Omental fat pad (tissue), 4 donors: ENCODE data around the gene SF3B2. TPM values are rescaled to one million over a fixed set of nuclear protein-coding genes. Genes with fewer than 3 reads are reported as not detected.

Source experiments
- ATAC-seq: fragments of 150-250 bp; one replicate; pipeline ENCODE4 v1.9.1; 2016; ENCODE audit warnings: mild to moderate bottlenecking, moderate library complexity; ENCODE audit not compliant: low FRiP score
- DNase-seq: peaks from one replicate; pipeline ENCODE4 v3.0.0-alpha.2; 2019; ENCODE audit warnings: low spot score
- CTCF ChIP-seq, 3 donors: fragments of 450-650 bp; IDR thresholded peaks; one replicate each; pipeline ENCODE4 v1.5.1; 2016 to 2017; ENCODE audit warnings: antibody characterized with exemption in 3 of 3, mild to moderate bottlenecking in 3 of 3, moderate library complexity in 2 of 3
- total RNA-seq, 4 donors: library from RNA; depleted of rRNA; stranded (reverse); fragments of >200 nt; gene quantifications; one replicate each; pipeline ENCODE4 v1.1.0, GENCODE V29; 2016

The SF3B2 gene
- total RNA-seq, 4 donors from 2014 or later, result 98.9 to 173 (median 140) TPM

- DNase-seq, result no peak
- TF ChIP-seq CTCF (IDR thresholded peaks at IDR 0.05), result no peak
- no peak for ATAC-seq
Observed at GRCh38 chr11:66012946-66013761, 39.0 kb upstream of the SF3B2 start.

GRCh38 chr11:66013762-66014100, 38.4 kb upstream of the SF3B2 start:
- ATAC-seq (no peak), DNase-seq (no peak)
- TF ChIP-seq CTCF (IDR thresholded peaks at IDR 0.05), result no peak

- DNase-seq (no peak), ATAC-seq (no peak)
- TF ChIP-seq CTCF (IDR thresholded peaks at IDR 0.05), result no peak
Observed at GRCh38 chr11:66014804-66015453, 37.2 kb upstream of the SF3B2 start.

GRCh38 chr11:66015454-66015881, 36.7 kb upstream of the SF3B2 start:
- TF ChIP-seq CTCF (IDR thresholded peaks at IDR 0.05), result no peak
- no peak for ATAC-seq
- no peak for DNase-seq

- no peak for ATAC-seq
- TF ChIP-seq CTCF (IDR thresholded peaks at IDR 0.05), result no peak
- DNase-seq, result no peak
Observed at GRCh38 chr11:66015936-66016792, 36.0 kb upstream of the SF3B2 start.

GRCh38 chr11:66016793-66017177, 35.4 kb upstream of the SF3B2 start:
- no peak for ATAC-seq
- no peak for DNase-seq
- no peak for TF ChIP-seq CTCF (IDR thresholded peaks at IDR 0.05)
